Mesothelial cell of epicardium (in vitro differentiated cells): ENCODE data around the gene ZNF512B. TPM values are rescaled to one million over a fixed set of nuclear protein-coding genes. Genes with fewer than 3 reads are reported as not detected.

Source experiments
- DNase-seq, 2 experiments: peaks; one replicate each; pipeline ENCODE4 v3.0.0; 2021; ENCODE audit warnings: low spot score in 2 of 2; ENCODE audit not compliant: unreplicated experiment in 2 of 2
- H3K27ac Mint-ChIP-seq: 2 replicates; pipeline ENCODE4 v1.8.0; 2021; ENCODE audit warnings: mixed read lengths
- H3K27me3 Mint-ChIP-seq: 2 replicates; pipeline ENCODE4 v1.8.0; 2021; ENCODE audit warnings: low read depth, mixed read lengths
- H3K36me3 Mint-ChIP-seq: 2 replicates; pipeline ENCODE4 v1.8.0; 2021; ENCODE audit warnings: mixed read lengths
- H3K4me1 Mint-ChIP-seq: 2 replicates; pipeline ENCODE4 v1.8.0; 2021; ENCODE audit warnings: mixed read lengths
- H3K4me3 Mint-ChIP-seq: 2 replicates; pipeline ENCODE4 v1.8.0; 2021; ENCODE audit warnings: mild to moderate bottlenecking, moderate library complexity, mixed read lengths
- H3K9me3 Mint-ChIP-seq: 2 replicates; pipeline ENCODE4 v1.8.0; 2021; ENCODE audit warnings: mixed read lengths
- total RNA-seq: library from RNA; stranded (reverse); gene quantifications from 3 replicates; pipeline ENCODE4 v1.2.1, GENCODE V29; 2021
- TF ChIP-seq, protein P1 (sequence below): fragments of 200-600 bp; sonication (generic); IDR thresholded peaks from one replicate; pipeline ENCODE4 v1.5.0; 2021; ENCODE audit warnings: antibody characterized with exemption; ENCODE audit not compliant: unreplicated experiment

Gene ZNF512B
- total RNA-seq, 1 donor from 2014 or later: 62.0 TPM

DNA sequence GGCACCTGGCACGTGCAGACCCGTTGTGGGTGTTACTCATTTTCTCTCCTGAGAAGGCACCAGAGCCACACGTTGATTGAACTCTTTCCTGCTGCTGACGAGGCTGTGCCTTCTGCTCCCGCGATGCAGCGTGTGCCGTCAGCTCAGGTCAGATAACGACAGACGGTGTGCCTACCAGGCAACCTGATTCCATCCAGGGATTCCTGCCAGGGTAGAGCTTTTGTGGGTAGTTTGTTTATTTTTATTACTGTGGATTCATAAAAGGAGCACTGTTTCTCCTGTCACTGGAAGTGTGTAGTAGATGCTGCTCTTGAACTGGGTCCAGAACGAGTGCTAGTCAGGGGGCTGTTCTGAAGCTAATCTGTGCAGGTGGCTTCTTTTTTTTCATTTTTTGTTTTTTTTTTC lies 31.9 kb upstream of the ZNF512B start:
- H3K36me3 Mint-ChIP-seq: peaks cover 39% of the 10 kb centered on the region
- H3K9me3 Mint-ChIP-seq: no peaks in the 10 kb centered on the region
- H3K4me3 Mint-ChIP-seq: no peak overlapping the region
- TF ChIP-seq, protein P1, sequence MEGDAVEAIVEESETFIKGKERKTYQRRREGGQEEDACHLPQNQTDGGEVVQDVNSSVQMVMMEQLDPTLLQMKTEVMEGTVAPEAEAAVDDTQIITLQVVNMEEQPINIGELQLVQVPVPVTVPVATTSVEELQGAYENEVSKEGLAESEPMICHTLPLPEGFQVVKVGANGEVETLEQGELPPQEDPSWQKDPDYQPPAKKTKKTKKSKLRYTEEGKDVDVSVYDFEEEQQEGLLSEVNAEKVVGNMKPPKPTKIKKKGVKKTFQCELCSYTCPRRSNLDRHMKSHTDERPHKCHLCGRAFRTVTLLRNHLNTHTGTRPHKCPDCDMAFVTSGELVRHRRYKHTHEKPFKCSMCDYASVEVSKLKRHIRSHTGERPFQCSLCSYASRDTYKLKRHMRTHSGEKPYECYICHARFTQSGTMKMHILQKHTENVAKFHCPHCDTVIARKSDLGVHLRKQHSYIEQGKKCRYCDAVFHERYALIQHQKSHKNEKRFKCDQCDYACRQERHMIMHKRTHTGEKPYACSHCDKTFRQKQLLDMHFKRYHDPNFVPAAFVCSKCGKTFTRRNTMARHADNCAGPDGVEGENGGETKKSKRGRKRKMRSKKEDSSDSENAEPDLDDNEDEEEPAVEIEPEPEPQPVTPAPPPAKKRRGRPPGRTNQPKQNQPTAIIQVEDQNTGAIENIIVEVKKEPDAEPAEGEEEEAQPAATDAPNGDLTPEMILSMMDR: no peak
- peaks cover 10% of the 10 kb centered on the region for H3K4me1 Mint-ChIP-seq
- no peak for DNase-seq
- no peaks in the 10 kb centered on the region for H3K27me3 Mint-ChIP-seq
- H3K27ac Mint-ChIP-seq: no peak overlapping the region

GRCh38 chr20:64000906-64001305 lies 31.2 kb upstream of the ZNF512B start:
- Mint-ChIP-seq H3K4me1 (peaks cover 10% of the 10 kb centered on the region), H3K9me3 (no peaks in the 10 kb centered on the region), H3K27me3 (no peaks in the 10 kb centered on the region), H3K27ac (no peak overlapping the region), H3K4me3 (no peak overlapping the region), H3K36me3 (peaks cover 37% of the 10 kb centered on the region)
- DNase-seq: no peak
- TF ChIP-seq, protein P1: no peak

- Mint-ChIP-seq H3K4me3 (peak overlapping the region; percentile 47), H3K9me3 (no peaks in the 10 kb centered on the region), H3K4me1 (peaks cover 35% of the 10 kb centered on the region), H3K27ac (no peak overlapping the region), H3K36me3 (peaks cover 21% of the 10 kb centered on the region), H3K27me3 (peaks cover 8% of the 10 kb centered on the region)
- TF ChIP-seq, protein P1: no peak
- DNase-seq: no peak
Measured at GRCh38 chr20:63982937-63983336, 13.2 kb upstream of the ZNF512B start.

- peaks cover 17% of the 10 kb centered on the region for H3K36me3 Mint-ChIP-seq
- H3K4me3 Mint-ChIP-seq: peak within 1 kb of the TSS; percentile 95
- H3K9me3 Mint-ChIP-seq: no peaks in the 10 kb centered on the region
- H3K4me1 Mint-ChIP-seq: peaks cover 35% of the 10 kb centered on the region
- H3K27ac Mint-ChIP-seq: peak within 1 kb of the TSS; percentile 98
- peaks cover 19% of the 10 kb centered on the region for H3K27me3 Mint-ChIP-seq
- TF ChIP-seq, protein P1: peak; percentile 65
- DNase-seq: peak; percentile 92
Measured at GRCh38 chr20:63980806-63981728, 11.3 kb upstream of the ZNF512B start, which contains the start of gene PRPF6. Gene PRPF6 (plus strand): TSS chr20:63981132. CDS start chr20:63981246, 114 bp downstream.

DNA sequence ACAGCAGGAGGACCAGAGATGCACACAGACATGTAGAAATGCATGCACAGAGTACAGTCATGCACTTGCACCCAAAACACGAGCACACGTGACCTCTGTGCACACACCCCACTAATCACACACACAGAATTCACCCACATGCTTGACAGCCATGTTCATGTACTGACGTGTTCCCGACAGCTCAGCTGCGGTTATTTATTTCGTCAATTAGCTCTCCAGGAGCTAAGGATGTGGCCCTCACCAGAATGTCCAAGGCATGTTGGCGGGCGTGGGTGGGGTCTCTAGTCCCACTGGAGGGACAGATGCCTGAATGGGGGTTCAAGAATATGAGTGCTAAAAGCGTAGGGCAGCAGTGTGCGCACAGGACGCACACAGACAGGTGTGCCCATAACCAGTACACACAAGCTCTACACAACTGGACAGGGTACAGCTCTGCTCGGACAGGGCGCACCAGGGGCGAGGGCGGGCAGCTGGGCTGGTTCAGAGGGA lies 10.6 kb upstream of the ZNF512B start:
- Mint-ChIP-seq H3K36me3 (peaks cover 12% of the 10 kb centered on the region), H3K27ac (peak overlapping the region; percentile 98), H3K4me3 (peak overlapping the region; percentile 95), H3K9me3 (no peaks in the 10 kb centered on the region), H3K4me1 (peaks cover 35% of the 10 kb centered on the region), H3K27me3 (peaks cover 19% of the 10 kb centered on the region)
- DNase-seq: no peak
- TF ChIP-seq, protein P1: no peak
